ENCODE results near the gene ABCB4.

GRCh38 chr7:87452279-87452678, 23.2 kb downstream of the ABCB4 start:
- TF ChIP-seq CTCF (conservative IDR thresholded peaks at IDR 0.05; ENCODE audit: low read depth in 2 of 2) (peak in 1 of 2 experiments; percentile 36; a peak in 3 of 4 replicates), EZH2 (IDR thresholded peaks at IDR 0.05; ENCODE audit: low read depth, unreplicated experiment) (no peak), EZH2phosphoT487 (IDR thresholded peaks at IDR 0.05; ENCODE audit: unreplicated experiment) (no peak), REST (IDR thresholded peaks at IDR 0.05; ENCODE audit: unreplicated experiment) (no peak), POLR2AphosphoS5 (IDR thresholded peaks at IDR 0.05; ENCODE audit: low read depth) (no peak), ZNF114 (CRISPR knock-in tag; IDR thresholded peaks at IDR 0.05) (no peak)

Data from GM23338 (cell line).